GM12801 (cell line): ENCODE data around the gene RASGRF1.

Experiments
- CTCF ChIP-seq: IDR thresholded peaks from one replicate; pipeline ENCODE4 v1.5.1; 2011; ENCODE audit warnings: control low read depth; ENCODE audit not compliant: insufficient read length; ENCODE audit errors: extremely low read depth

RASGRF1 gene

DNA sequence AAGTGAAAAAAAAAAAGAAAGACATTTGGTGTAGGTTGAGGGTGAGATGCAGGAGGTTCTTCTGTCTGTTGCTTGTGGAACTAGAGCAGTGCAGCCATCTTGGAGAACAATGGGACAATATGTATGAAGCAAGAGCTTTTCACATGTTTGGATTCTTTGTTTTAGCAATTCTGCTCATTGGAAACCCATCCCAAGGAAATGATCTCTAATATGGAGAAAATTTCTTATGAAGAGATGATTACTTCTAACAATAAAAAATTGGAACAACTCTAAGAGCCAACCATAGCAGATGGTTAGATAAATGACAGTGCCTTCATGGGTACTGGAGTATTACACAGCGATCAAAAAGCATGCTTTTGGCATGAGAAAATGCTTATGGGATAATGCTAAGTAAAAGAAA, 56.3 kb downstream of the RASGRF1 start:
- no peak for TF ChIP-seq CTCF

GRCh38 chr15:79032656-79033055, 57.9 kb downstream of the RASGRF1 start:
- no peak for TF ChIP-seq CTCF

DNA sequence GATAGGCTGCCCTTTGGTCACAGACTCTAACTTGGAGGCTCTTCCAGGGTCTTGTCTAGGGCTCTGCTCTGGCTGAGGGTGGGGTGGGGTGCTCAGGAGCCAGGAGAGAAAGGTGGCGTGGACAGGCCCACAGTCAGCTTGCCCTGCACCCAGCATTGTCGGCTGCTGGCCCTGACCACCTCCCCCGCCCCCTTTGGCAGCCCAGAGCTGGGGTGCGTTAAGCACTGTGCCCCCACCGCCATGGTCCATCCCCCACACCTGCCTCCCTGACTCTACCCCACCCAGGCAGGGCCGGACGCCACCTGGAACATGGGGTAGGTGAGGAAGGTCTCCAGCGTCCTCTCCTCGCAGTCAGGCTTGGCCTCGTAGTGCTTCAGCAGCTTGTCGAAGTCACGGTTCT, 58.8 kb downstream of the RASGRF1 start:
- TF ChIP-seq CTCF: no peak

DNA sequence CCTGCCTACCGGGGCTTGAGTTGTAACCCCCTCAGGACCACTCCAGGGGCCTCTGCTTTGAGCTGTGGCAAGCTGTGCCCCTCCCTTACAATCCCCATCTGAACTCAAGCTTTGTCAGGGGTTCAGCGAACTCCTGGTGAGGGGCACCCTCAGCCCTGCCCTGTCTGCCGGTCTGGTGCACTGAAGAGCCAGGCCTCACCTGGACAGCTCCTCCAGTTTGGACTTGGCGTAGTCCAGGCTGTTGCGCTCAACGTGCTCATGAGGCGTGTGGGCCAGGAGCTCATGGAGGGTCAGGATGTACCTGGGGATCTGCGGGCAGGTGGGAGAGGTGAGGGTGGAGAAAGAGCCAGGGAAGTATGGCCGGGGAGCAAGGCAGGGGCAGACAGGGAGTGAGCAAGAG, 59.4 kb downstream of the RASGRF1 start:
- TF ChIP-seq CTCF: no peak

DNA sequence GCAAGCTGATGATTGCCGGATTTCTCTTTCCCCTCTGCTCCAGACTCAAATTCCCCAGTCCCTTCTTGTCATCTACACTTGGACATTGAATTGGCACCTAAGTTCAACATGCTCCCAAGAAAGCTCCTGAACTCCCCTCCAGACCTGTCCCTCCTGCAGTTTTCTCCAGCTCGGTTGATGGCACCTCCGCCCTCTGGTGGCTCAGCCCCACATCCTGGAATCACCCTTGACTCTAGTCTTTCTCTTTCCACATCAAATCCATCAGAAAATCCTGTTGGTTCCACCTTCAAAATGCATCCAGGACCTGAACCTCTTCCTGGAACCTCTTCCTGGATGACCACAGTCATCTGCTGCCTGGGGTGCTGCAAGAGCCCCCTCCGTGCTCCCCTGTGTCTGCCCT, 60.1 kb downstream of the RASGRF1 start:
- no peak for TF ChIP-seq CTCF

- peak; percentile 18 for TF ChIP-seq CTCF
Observed at GRCh38 chr15:79028411-79028964, 62.1 kb downstream of the RASGRF1 start.

DNA sequence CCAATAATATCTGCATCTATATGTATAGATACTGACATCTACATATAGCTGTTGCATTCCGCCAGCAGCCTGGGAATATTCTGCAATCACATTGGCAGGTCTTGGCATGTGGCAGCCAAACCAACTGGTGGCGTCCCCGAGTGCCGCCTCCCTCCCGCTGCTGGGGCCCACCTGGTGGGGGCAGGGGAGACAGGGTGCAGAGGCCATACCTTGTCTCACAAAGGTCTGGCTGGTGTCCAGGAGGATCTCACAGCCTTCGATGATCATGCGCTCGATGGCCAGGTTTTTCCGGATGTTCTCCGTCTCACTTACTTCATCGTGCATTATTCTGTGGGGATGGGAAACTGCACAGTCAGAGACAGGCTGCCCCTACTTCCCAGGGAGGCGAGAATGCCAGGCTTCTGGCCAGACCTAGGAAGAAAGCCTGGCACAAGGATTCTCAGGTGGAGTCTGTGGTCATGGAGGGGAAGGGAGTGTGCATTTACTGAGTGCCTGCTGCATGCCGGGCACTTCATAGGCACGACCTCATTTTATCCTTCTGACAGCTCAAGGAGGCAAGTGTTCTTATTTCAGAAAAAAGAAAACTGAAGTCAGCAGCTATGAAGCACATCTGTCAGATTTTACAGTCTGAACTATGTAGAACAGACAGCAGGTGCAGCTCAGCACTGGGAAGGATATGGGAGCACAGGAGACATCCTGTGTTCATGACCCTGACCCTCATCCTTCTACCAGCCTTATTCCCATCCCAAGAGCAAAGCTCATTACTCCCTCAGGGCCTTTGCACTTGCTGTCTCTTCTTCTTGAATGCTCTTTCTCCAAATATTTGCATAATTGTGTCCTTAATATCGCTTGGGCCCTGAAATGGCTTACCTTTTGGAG, 62.8 kb downstream of the RASGRF1 start:
- no peak for TF ChIP-seq CTCF
